Neural cell (in vitro differentiated cells): ENCODE results near the gene SKAP1.

Experiments used
- EZH2 ChIP-seq: fragments of 200-600, 300-800 bp; shearing (Covaris generic), sonication (generic); IDR thresholded peaks from 2 replicates; pipeline ENCODE4 v1.6.1; 2014; ENCODE audit warnings: antibody characterized with exemption, low read length, borderline replicate concordance, mild to moderate bottlenecking; ENCODE audit not compliant: insufficient read depth, poor library complexity, severe bottlenecking
- POLR2AphosphoS5 ChIP-seq: IDR thresholded peaks from 2 replicates; pipeline ENCODE4 v1.6.1; 2012
- SMC3 ChIP-seq: fragments of 450-650 bp; conservative IDR thresholded peaks from 2 replicates; pipeline ENCODE4 v1.6.1; 2014; ENCODE audit warnings: antibody characterized with exemption, mild to moderate bottlenecking, moderate library complexity; ENCODE audit not compliant: poor library complexity
- TAF1 ChIP-seq: IDR thresholded peaks from 2 replicates; pipeline ENCODE4 v1.6.1; 2012; ENCODE audit warnings: low read depth
- TF ChIP-seq, protein P1 (sequence below): fragments of 450-650 bp; IDR thresholded peaks from 2 replicates; pipeline ENCODE4 v1.5.1; 2014; ENCODE audit warnings: antibody characterized with exemption, mild to moderate bottlenecking, moderate library complexity; ENCODE audit not compliant: poor library complexity, severe bottlenecking

DNA sequence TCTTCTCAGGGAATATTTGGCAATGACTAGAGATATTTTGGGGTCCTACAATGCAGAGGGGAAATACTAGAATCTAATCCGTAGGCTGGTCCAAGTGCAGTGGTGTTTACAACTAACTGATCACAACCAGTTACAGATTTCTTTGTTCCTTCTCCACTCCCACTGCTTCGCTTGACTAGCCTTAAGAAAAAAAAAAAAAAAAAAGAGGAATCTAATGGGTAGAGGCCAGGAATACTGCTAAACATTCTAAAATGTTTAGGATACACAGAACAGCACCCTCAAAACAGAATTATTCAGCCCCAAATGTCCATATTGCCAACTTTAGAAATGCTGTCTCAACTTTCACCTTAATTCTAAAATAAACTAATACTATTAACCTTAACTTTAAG is 49.0 kb upstream of the SKAP1 start:
- TF ChIP-seq POLR2AphosphoS5 = no peak
- no peak for TF ChIP-seq SMC3
- TF ChIP-seq, protein P1, sequence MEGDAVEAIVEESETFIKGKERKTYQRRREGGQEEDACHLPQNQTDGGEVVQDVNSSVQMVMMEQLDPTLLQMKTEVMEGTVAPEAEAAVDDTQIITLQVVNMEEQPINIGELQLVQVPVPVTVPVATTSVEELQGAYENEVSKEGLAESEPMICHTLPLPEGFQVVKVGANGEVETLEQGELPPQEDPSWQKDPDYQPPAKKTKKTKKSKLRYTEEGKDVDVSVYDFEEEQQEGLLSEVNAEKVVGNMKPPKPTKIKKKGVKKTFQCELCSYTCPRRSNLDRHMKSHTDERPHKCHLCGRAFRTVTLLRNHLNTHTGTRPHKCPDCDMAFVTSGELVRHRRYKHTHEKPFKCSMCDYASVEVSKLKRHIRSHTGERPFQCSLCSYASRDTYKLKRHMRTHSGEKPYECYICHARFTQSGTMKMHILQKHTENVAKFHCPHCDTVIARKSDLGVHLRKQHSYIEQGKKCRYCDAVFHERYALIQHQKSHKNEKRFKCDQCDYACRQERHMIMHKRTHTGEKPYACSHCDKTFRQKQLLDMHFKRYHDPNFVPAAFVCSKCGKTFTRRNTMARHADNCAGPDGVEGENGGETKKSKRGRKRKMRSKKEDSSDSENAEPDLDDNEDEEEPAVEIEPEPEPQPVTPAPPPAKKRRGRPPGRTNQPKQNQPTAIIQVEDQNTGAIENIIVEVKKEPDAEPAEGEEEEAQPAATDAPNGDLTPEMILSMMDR = no peak
- no peak for TF ChIP-seq TAF1
- no peak for TF ChIP-seq EZH2
